Peyer's patch (tissue), 4 donors: Measurements from ENCODE around the gene SLC7A6.

Experiments
- POLR2A ChIP-seq, 2 donors: fragments of 450-650 bp; IDR thresholded peaks; one replicate each; pipeline ENCODE4 v1.5.1; 2017; ENCODE audit warnings: antibody characterized with exemption in 2 of 2, mild to moderate bottlenecking in 2 of 2, moderate library complexity in 2 of 2
- TF ChIP-seq, protein P1 (sequence below), 6 experiments: fragments of 450-650 bp in 4 of 6; fragments of 200-600 bp in 2 of 6; sonication (generic) in 1 of 6; IDR thresholded peaks; one replicate each; pipeline ENCODE4 v1.5.1; 2017 to 2019; ENCODE audit warnings: antibody characterized with exemption in 6 of 6, mild to moderate bottlenecking in 3 of 6, moderate library complexity in 1 of 6

- TF ChIP-seq, protein P1, sequence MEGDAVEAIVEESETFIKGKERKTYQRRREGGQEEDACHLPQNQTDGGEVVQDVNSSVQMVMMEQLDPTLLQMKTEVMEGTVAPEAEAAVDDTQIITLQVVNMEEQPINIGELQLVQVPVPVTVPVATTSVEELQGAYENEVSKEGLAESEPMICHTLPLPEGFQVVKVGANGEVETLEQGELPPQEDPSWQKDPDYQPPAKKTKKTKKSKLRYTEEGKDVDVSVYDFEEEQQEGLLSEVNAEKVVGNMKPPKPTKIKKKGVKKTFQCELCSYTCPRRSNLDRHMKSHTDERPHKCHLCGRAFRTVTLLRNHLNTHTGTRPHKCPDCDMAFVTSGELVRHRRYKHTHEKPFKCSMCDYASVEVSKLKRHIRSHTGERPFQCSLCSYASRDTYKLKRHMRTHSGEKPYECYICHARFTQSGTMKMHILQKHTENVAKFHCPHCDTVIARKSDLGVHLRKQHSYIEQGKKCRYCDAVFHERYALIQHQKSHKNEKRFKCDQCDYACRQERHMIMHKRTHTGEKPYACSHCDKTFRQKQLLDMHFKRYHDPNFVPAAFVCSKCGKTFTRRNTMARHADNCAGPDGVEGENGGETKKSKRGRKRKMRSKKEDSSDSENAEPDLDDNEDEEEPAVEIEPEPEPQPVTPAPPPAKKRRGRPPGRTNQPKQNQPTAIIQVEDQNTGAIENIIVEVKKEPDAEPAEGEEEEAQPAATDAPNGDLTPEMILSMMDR (IDR thresholded peaks at IDR 0.05), result peak in 1 of 6 experiments; percentile 5
- TF ChIP-seq POLR2A (IDR thresholded peaks at IDR 0.05), result peak; percentile 93 to 95
Observed at GRCh38 chr16:68237243-68238028, 26.9 kb upstream of the SLC7A6 start.
